Measurements from ENCODE around the gene FRAS1.

Gene FRAS1

DNA sequence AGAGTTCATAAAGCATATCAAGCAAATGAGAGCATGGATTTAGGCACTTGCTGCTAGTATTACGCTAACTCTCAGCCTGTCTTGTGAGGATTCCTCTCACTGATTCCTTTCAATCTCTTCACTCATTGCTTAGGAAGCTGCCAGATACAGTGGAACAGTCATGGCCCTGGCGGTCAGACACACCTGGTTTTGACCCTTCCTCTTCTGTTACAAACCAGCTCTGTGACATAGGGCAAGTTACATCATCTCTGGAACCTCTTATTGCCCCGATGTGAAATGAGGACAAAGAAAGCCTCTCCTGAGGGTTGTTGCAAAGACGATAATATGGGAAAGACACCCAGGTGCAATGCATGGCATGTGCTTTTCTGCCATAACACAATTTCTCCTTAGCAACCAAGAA, 12.2 kb downstream of the FRAS1 start:
- no peak overlapping the region for H3K4me3 ChIP-seq (ENCODE audit: low read depth, low read length)
- DNase-seq (ENCODE audit: low read depth), result no peak
- TF ChIP-seq, protein P1, sequence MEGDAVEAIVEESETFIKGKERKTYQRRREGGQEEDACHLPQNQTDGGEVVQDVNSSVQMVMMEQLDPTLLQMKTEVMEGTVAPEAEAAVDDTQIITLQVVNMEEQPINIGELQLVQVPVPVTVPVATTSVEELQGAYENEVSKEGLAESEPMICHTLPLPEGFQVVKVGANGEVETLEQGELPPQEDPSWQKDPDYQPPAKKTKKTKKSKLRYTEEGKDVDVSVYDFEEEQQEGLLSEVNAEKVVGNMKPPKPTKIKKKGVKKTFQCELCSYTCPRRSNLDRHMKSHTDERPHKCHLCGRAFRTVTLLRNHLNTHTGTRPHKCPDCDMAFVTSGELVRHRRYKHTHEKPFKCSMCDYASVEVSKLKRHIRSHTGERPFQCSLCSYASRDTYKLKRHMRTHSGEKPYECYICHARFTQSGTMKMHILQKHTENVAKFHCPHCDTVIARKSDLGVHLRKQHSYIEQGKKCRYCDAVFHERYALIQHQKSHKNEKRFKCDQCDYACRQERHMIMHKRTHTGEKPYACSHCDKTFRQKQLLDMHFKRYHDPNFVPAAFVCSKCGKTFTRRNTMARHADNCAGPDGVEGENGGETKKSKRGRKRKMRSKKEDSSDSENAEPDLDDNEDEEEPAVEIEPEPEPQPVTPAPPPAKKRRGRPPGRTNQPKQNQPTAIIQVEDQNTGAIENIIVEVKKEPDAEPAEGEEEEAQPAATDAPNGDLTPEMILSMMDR (conservative IDR thresholded peaks at IDR 0.05; ENCODE audit: low read depth, low read length), result no peak

- H3K4me3 ChIP-seq (ENCODE audit: low read depth, low read length), result no peak overlapping the region
- DNase-seq (ENCODE audit: low read depth), result no peak
- TF ChIP-seq, protein P1 (conservative IDR thresholded peaks at IDR 0.05; ENCODE audit: low read depth, low read length), result no peak
Measured at GRCh38 chr4:78069859-78070258, 12.7 kb downstream of the FRAS1 start.

DNA sequence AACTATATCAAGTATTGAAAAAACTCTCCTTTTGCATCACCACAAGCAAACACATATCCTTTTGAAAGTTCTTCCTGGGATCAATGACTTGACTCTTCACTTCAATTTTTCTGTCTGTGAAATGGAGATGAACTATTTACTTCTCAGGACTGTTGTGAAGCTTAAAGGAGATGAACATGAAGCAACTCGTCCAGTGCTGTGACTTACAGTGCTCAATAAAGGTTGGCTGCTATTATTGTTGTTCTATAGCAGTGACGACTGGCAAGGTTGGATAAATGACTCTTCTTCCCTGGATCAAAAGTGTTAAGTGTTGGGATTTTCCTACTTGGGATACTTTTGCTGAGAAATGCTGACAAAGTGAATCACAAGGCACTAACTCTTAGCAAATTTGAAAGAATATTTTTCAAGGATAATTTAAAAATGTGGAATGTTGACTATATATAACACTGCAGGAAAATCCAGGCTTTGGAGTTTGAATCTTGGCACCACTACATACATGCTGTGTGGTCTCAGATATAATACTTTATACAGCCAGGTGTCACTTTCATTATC, 13.7 kb downstream of the FRAS1 start:
- no peak for DNase-seq (ENCODE audit: low read depth)
- no peak overlapping the region for H3K4me3 ChIP-seq (ENCODE audit: low read depth, low read length)
- TF ChIP-seq, protein P1 (conservative IDR thresholded peaks at IDR 0.05; ENCODE audit: low read depth, low read length), result no peak

GRCh38 chr4:78074759-78075158, 17.6 kb downstream of the FRAS1 start:
- TF ChIP-seq, protein P1 (conservative IDR thresholded peaks at IDR 0.05; ENCODE audit: low read depth, low read length), result no peak
- no peak for DNase-seq (ENCODE audit: low read depth)
- no peak overlapping the region for H3K4me3 ChIP-seq (ENCODE audit: low read depth, low read length)

- H3K4me3 ChIP-seq (ENCODE audit: low read depth, low read length), result no peak overlapping the region
- TF ChIP-seq, protein P1 (conservative IDR thresholded peaks at IDR 0.05; ENCODE audit: low read depth, low read length), result no peak
- no peak for DNase-seq (ENCODE audit: low read depth)
Measured at GRCh38 chr4:78075986-78076385, 18.9 kb downstream of the FRAS1 start.

- DNase-seq (ENCODE audit: low read depth), result no peak
- TF ChIP-seq, protein P1 (conservative IDR thresholded peaks at IDR 0.05; ENCODE audit: low read depth, low read length), result no peak
- H3K4me3 ChIP-seq (ENCODE audit: low read depth, low read length), result no peak overlapping the region
Measured at GRCh38 chr4:78078101-78078500, 21.0 kb downstream of the FRAS1 start.

GRCh38 chr4:78079726-78080430, 22.8 kb downstream of the FRAS1 start:
- DNase-seq (ENCODE audit: low read depth), result no peak
- no peak overlapping the region for H3K4me3 ChIP-seq (ENCODE audit: low read depth, low read length)
- TF ChIP-seq, protein P1 (conservative IDR thresholded peaks at IDR 0.05; ENCODE audit: low read depth, low read length), result no peak

Data from choroid plexus epithelial cell (primary cell).